Measurements from ENCODE around the gene FSD1.
"Not testable (repeated sequence)": the region's sequence is repeated elsewhere in the genome, so short reads cannot be mapped to it uniquely, and the experiment has no call there.

The FSD1 gene

DNA sequence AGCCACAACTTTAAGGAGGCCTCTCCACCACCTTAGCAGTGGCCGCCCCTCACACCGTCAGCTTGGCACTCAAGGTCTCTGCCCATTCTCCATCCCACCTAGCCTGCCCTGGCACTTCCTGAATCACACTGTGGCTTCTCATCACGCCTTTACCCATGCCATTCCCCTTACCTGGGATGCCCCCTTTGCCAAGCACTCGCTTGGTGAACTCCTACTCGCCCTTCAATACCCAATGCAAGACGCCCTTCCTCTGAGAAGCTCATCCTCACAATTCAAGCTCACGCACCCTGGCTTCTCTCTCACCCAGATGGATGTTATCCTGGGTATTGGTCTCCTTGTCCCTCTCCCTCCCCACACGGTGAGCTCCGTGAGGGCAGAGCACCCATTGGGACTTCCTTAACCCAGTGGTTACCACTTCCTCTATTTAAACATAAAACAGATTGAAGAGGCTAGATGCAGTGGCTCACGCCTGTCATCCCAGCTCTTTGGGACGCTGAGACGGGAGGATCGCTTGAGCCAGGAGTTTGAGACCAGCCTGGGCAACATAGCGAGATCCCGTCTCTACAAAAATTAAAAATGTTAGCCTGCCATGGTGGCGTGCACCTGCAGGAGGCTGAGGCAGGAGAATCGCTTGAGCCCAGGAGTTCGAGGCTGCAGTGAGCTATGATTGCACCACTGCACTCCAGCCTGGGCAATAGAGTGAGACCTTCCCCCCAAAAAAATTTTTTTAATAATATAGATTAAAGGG is 38.0 kb upstream of the FSD1 start:
- no peak for DNase-seq (ENCODE audit: low read depth in 2 of 2)
- TF ChIP-seq, protein P1, sequence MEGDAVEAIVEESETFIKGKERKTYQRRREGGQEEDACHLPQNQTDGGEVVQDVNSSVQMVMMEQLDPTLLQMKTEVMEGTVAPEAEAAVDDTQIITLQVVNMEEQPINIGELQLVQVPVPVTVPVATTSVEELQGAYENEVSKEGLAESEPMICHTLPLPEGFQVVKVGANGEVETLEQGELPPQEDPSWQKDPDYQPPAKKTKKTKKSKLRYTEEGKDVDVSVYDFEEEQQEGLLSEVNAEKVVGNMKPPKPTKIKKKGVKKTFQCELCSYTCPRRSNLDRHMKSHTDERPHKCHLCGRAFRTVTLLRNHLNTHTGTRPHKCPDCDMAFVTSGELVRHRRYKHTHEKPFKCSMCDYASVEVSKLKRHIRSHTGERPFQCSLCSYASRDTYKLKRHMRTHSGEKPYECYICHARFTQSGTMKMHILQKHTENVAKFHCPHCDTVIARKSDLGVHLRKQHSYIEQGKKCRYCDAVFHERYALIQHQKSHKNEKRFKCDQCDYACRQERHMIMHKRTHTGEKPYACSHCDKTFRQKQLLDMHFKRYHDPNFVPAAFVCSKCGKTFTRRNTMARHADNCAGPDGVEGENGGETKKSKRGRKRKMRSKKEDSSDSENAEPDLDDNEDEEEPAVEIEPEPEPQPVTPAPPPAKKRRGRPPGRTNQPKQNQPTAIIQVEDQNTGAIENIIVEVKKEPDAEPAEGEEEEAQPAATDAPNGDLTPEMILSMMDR (IDR thresholded peaks at IDR 0.05; ENCODE audit: low read depth, low read length), result no peak
- no peak overlapping the region for H3K4me3 ChIP-seq (replicated peaks in 1 of 2; ENCODE audit: low read depth in 2 of 2, low read length in 2 of 2)

DNA sequence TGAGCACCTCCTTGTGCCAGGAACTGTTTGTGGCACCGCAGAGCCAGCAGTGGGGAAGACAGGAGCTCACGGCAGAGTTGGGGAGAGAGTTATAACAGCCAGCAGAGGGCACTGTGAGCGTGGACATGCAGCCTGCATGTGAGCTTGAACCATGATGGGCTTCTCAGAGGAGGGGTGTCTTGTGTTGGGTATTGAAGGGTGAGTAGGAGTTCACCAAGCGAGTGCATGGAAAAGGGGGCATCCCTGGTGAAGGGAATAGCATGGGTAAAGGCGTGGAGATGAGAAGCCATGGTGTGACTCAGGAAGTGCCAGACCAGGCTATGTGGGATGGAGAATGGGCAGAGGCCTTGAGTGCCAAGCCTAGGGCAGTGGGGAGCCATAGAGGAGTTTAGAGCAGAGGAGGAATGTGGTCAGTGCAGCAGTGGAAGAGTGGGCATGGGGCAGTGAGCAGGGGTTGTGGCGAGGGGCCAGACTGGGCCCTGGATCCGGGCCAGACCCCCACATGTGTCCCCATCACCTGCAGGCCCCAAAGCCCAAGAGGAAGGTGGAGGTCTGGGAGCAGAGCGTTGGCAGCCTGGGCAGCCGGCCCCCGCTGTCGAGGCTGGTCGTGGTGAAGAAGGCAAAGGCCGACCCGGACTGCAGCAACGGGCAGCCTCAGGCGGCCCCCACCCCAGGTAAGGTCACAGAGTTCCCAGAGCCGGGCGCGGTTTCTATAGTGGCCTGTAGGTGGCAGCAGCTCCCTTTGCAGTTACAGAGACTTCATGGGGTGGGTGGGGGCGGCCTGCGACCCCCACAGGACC is 37.1 kb upstream of the FSD1 start:
- no peak overlapping the region for H3K4me3 ChIP-seq (replicated peaks in 1 of 2; ENCODE audit: low read depth in 2 of 2, low read length in 2 of 2)
- TF ChIP-seq, protein P1 (IDR thresholded peaks at IDR 0.05; ENCODE audit: low read depth, low read length), result peak; percentile 80
- peak; percentile 52 to 70 for DNase-seq (ENCODE audit: low read depth in 2 of 2)

DNA sequence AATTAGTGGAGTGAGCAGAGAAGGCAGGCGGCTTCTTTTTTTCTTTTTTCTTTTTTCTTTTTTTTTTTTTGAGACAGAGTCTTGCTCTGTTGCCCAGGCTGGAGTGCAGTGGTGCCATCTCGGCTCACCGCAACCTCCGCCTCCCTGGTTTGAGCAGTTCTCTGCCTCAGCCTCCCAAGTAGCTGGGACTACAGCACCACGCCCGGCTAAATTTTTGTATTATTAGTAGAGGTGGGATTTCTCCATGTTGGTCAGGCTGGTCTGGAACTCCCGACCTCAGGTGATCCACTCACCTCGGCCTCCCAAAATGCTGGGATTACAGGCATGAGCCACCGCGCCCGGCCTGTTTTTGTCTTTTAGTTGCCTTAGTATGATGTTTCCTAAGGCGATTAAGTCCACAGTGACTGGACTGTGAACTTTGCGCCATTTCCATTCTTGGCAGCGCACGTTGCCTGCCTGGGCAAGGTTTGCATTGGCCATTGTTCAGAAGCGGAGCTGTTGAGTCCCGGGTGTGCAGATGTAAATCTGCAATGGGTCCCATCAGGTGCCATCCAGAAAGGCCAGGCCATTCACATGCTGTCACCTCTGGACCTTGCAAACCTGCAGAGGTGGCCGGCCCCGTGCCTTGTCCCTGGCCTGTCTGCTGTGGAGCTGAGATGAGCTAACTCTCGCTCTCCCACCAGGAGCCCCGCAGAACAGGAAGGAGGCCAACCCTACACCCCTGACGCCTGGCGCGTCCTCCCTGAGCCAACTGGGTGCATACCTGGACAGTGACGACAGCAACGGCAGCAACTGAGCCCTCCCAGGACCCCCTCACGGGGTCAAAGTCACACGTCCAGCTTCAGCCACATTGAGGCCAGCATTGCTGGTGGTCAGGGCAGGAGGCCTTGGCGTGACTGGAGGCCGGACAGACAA is 36.2 kb upstream of the FSD1 start:
- DNase-seq (ENCODE audit: low read depth in 2 of 2), result no peak
- TF ChIP-seq, protein P1 (IDR thresholded peaks at IDR 0.05; ENCODE audit: low read depth, low read length), result no peak
- H3K4me3 ChIP-seq (replicated peaks in 1 of 2; ENCODE audit: low read depth in 2 of 2, low read length in 2 of 2), result no peak overlapping the region

DNA sequence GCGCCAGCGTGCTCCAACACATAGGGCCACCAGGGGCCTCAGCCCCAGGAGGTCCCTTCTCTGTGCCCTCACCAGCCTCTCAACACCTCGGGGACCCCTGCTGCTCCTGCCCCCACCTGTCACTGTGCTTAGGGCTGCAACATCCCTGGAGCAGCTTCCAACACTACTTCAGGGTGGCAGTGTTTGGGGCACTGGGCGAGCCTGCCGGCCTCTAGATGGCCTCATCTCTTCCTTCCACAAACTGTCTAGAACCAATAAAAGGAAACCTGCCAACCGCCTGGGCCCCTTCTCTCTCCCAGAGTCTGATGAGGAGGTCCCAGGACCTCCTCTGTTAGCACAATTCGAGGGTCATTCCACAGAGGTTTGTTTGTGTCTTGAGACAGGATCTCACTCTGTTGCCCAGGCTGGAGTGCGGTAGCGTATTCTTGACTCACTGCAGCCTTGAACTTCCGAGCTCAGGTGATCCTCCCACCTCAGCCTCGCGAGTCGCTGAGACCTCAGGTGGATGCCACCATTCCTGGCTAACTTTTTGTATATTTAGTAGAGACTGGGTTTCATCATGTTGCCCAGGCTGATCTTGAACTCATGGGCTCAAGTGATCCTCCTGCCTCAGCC is 35.5 kb upstream of the FSD1 start:
- TF ChIP-seq, protein P1 (IDR thresholded peaks at IDR 0.05; ENCODE audit: low read depth, low read length), result no peak
- DNase-seq (ENCODE audit: low read depth in 2 of 2), result no peak
- H3K4me3 ChIP-seq (replicated peaks in 1 of 2; ENCODE audit: low read depth in 2 of 2, low read length in 2 of 2), result no peak overlapping the region

DNA sequence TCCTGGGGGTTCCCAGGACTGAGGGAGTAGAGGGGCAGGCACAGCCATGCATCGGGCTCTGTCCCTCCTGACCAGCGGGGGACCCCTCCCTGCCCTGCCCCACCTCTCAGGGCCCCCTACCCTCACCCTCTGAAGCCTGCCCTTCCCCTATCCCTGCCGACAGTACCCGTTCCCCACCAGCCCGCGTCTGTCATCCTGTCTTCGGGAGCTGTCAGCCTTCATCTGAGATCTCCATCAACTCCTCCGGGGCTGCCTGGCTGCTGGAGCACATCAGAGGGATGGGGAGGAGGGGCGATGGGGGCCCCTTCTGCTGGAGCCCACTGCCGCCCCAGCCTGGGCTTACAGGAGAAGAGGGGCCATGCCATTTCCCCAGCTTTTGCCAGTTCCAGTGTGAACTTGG is 31.5 kb upstream of the FSD1 start:
- DNase-seq (ENCODE audit: low read depth in 2 of 2), result no peak
- H3K4me3 ChIP-seq (replicated peaks in 1 of 2; ENCODE audit: low read depth in 2 of 2, low read length in 2 of 2), result no peak overlapping the region
- TF ChIP-seq, protein P1 (IDR thresholded peaks at IDR 0.05; ENCODE audit: low read depth, low read length), result no peak

DNA sequence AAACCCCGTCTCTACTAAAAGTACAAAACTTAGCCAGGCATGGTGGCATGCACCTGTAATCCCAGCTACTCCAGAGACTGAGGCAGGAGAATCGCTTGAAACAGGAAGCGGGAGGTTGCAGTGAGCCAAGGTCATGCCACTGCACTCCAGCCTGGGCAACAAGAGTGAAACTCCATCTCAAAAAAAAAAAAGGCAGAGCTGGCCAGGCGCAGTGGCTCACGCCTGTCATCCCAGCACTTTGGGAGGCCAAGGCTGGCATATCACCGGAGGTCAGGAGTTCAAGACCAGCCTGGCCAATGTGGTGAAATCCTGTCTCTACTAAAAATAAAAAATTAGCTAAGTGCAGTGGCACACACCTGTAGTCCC is 30.1 kb upstream of the FSD1 start:
- DNase-seq (ENCODE audit: low read depth in 2 of 2); H3K4me3 ChIP-seq (replicated peaks in 1 of 2; ENCODE audit: low read depth in 2 of 2, low read length in 2 of 2): not testable (repeated sequence)
